Measurements from ENCODE around the gene GYG1.

GRCh38 chr3:149061776-149062175, 70.4 kb downstream of the GYG1 start:
- TF ChIP-seq HDGF (IDR thresholded peaks at IDR 0.05; ENCODE audit: borderline replicate concordance) (no peak), SP1 (IDR thresholded peaks at IDR 0.05) (no peak), ELF4 (IDR thresholded peaks at IDR 0.05) (no peak), FOXM1 (IDR thresholded peaks at IDR 0.05; ENCODE audit: borderline replicate concordance) (no peak), FOXK2 (IDR thresholded peaks at IDR 0.05) (no peak), SUZ12 (IDR thresholded peaks at IDR 0.05) (no peak), FOXA1 (IDR thresholded peaks at IDR 0.05) (no peak), ZNF384 (IDR thresholded peaks at IDR 0.05) (no peak)
